Breast epithelium (tissue), 3 donors: Measurements from ENCODE around the gene TRIM8.

Experiments used
- POLR2A ChIP-seq: fragments of 450-650 bp; IDR thresholded peaks from one replicate; pipeline ENCODE4 v1.6.1; 2016; ENCODE audit warnings: antibody characterized with exemption, mild to moderate bottlenecking, moderate library complexity
- TF ChIP-seq, protein P1 (sequence below), 3 donors: fragments of 450-650 bp; IDR thresholded peaks; one replicate each; pipeline ENCODE4 v1.5.1; 2016 to 2017; ENCODE audit warnings: antibody characterized with exemption in 3 of 3, mild to moderate bottlenecking in 3 of 3, moderate library complexity in 3 of 3

GRCh38 chr10:102657984-102658724 lies 13.9 kb downstream of the TRIM8 start:
- TF ChIP-seq, protein P1, sequence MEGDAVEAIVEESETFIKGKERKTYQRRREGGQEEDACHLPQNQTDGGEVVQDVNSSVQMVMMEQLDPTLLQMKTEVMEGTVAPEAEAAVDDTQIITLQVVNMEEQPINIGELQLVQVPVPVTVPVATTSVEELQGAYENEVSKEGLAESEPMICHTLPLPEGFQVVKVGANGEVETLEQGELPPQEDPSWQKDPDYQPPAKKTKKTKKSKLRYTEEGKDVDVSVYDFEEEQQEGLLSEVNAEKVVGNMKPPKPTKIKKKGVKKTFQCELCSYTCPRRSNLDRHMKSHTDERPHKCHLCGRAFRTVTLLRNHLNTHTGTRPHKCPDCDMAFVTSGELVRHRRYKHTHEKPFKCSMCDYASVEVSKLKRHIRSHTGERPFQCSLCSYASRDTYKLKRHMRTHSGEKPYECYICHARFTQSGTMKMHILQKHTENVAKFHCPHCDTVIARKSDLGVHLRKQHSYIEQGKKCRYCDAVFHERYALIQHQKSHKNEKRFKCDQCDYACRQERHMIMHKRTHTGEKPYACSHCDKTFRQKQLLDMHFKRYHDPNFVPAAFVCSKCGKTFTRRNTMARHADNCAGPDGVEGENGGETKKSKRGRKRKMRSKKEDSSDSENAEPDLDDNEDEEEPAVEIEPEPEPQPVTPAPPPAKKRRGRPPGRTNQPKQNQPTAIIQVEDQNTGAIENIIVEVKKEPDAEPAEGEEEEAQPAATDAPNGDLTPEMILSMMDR (IDR thresholded peaks at IDR 0.05) = no peak
- no peak for TF ChIP-seq POLR2A
